Measurements from ENCODE around the gene OR10D3. TPM values are rescaled to one million over a fixed set of nuclear protein-coding genes. Genes with fewer than 3 reads are reported as not detected.

Gene OR10D3
- total and polyA plus RNA-seq, 4 donors, result not detected

- WGBS, result 52% methylated on average over 3 of the region's 3 CpGs
- TF ChIP-seq YY1 (IDR thresholded peaks at IDR 0.05), result no peak
- TF ChIP-seq ZBTB33 (IDR thresholded peaks at IDR 0.05), result no peak
- TF ChIP-seq, protein P1, sequence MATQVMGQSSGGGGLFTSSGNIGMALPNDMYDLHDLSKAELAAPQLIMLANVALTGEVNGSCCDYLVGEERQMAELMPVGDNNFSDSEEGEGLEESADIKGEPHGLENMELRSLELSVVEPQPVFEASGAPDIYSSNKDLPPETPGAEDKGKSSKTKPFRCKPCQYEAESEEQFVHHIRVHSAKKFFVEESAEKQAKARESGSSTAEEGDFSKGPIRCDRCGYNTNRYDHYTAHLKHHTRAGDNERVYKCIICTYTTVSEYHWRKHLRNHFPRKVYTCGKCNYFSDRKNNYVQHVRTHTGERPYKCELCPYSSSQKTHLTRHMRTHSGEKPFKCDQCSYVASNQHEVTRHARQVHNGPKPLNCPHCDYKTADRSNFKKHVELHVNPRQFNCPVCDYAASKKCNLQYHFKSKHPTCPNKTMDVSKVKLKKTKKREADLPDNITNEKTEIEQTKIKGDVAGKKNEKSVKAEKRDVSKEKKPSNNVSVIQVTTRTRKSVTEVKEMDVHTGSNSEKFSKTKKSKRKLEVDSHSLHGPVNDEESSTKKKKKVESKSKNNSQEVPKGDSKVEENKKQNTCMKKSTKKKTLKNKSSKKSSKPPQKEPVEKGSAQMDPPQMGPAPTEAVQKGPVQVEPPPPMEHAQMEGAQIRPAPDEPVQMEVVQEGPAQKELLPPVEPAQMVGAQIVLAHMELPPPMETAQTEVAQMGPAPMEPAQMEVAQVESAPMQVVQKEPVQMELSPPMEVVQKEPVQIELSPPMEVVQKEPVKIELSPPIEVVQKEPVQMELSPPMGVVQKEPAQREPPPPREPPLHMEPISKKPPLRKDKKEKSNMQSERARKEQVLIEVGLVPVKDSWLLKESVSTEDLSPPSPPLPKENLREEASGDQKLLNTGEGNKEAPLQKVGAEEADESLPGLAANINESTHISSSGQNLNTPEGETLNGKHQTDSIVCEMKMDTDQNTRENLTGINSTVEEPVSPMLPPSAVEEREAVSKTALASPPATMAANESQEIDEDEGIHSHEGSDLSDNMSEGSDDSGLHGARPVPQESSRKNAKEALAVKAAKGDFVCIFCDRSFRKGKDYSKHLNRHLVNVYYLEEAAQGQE (IDR thresholded peaks at IDR 0.05), result no peak
- no peak for TF ChIP-seq SP1 (IDR thresholded peaks at IDR 0.05)
- TF ChIP-seq TAF1 (conservative IDR thresholded peaks at IDR 0.05), result no peak
- TF ChIP-seq ATF3 (IDR thresholded peaks at IDR 0.05), result no peak
- TF ChIP-seq GABPA (IDR thresholded peaks at IDR 0.05 in 1 of 2, conservative IDR thresholded peaks at IDR 0.05 in 1 of 2), result no peak
- TF ChIP-seq RXRA (IDR thresholded peaks at IDR 0.05), result no peak
- no peak for TF ChIP-seq FOXA1 (IDR thresholded peaks at IDR 0.05)
- no peak for TF ChIP-seq HNF4A (conservative IDR thresholded peaks at IDR 0.05)
- no peak for TF ChIP-seq HNF4G (IDR thresholded peaks at IDR 0.05)
- TF ChIP-seq JUND (IDR thresholded peaks at IDR 0.05), result no peak
- DNase-seq (ENCODE audit: low spot score), result no peak
- Histone ChIP-seq H3K4me3 (ENCODE audit: low read depth in 1 of 3, low read length in 3 of 3) (no peak overlapping the region), H3K9ac (ENCODE audit: low read depth in 1 of 2, low read length in 2 of 2) (no peak overlapping the region), H3K27me3 (ENCODE audit: control insufficient read depth in 4 of 4, insufficient read depth in 4 of 4, low read length in 3 of 4) (peaks cover 0 to 2% (median 0%) of the 10 kb centered on the region in 4 donors), H3K36me3 (ENCODE audit: control insufficient read depth in 4 of 4, insufficient read depth in 3 of 4, low read depth in 1 of 4, low read length in 3 of 4) (no peaks in the 10 kb centered on the region), H3K4me1 (ENCODE audit: control insufficient read depth in 4 of 4, insufficient read depth in 4 of 4, low read length in 3 of 4) (no peaks in the 10 kb centered on the region), H3K9me3 (ENCODE audit: control insufficient read depth in 4 of 4, low read length in 3 of 4) (no peaks in the 10 kb centered on the region), H3K27ac (ENCODE audit: low read depth in 1 of 2, low read length in 2 of 2) (no peak overlapping the region)
Measured at GRCh38 chr11:124202951-124203350, 19.8 kb downstream of the OR10D3 start.

- no peaks in the 10 kb centered on the region for H3K4me1 ChIP-seq (ENCODE audit: control insufficient read depth in 4 of 4, insufficient read depth in 4 of 4, low read length in 3 of 4)
- H3K27me3 ChIP-seq (ENCODE audit: control insufficient read depth in 4 of 4, insufficient read depth in 4 of 4, low read length in 3 of 4), result peaks cover 0 to 2% (median 0%) of the 10 kb centered on the region in 4 donors
- no peaks in the 10 kb centered on the region for H3K36me3 ChIP-seq (ENCODE audit: control insufficient read depth in 4 of 4, insufficient read depth in 3 of 4, low read depth in 1 of 4, low read length in 3 of 4)
- no peak overlapping the region for H3K4me3 ChIP-seq (ENCODE audit: low read depth in 1 of 3, low read length in 3 of 3)
- WGBS, result 82% methylated on average over 5 of the region's 5 CpGs
- no peaks in the 10 kb centered on the region for H3K9me3 ChIP-seq (ENCODE audit: control insufficient read depth in 4 of 4, low read length in 3 of 4)
- no peak overlapping the region for H3K27ac ChIP-seq (ENCODE audit: low read depth in 1 of 2, low read length in 2 of 2)
- DNase-seq (ENCODE audit: low spot score), result no peak
- no peak overlapping the region for H3K9ac ChIP-seq (ENCODE audit: low read depth in 1 of 2, low read length in 2 of 2)
- no peak for TF ChIP-seq HNF4G (IDR thresholded peaks at IDR 0.05)
- no peak for TF ChIP-seq HNF4A (conservative IDR thresholded peaks at IDR 0.05)
- TF ChIP-seq RAD21 (IDR thresholded peaks at IDR 0.05), result no peak
- TF ChIP-seq TAF1 (conservative IDR thresholded peaks at IDR 0.05), result no peak
- TF ChIP-seq GABPA (IDR thresholded peaks at IDR 0.05 in 1 of 2, conservative IDR thresholded peaks at IDR 0.05 in 1 of 2), result no peak
- TF ChIP-seq NR2F2 (IDR thresholded peaks at IDR 0.05), result no peak
- no peak for TF ChIP-seq FOXA2 (IDR thresholded peaks at IDR 0.05)
- TF ChIP-seq CTCF (IDR thresholded peaks at IDR 0.05; ENCODE audit: low read depth, low read length, missing input control), result no peak
- TF ChIP-seq SP1 (IDR thresholded peaks at IDR 0.05), result no peak
- TF ChIP-seq FOXA1 (IDR thresholded peaks at IDR 0.05), result no peak
- TF ChIP-seq, protein P1 (IDR thresholded peaks at IDR 0.05), result no peak
- TF ChIP-seq ATF3 (IDR thresholded peaks at IDR 0.05), result no peak
- TF ChIP-seq ZBTB33 (IDR thresholded peaks at IDR 0.05), result no peak
- no peak for TF ChIP-seq JUND (IDR thresholded peaks at IDR 0.05)
- no peak for TF ChIP-seq YY1 (IDR thresholded peaks at IDR 0.05)
- no peak for TF ChIP-seq EGR1 (IDR thresholded peaks at IDR 0.05; ENCODE audit: low read depth in 2 of 2)
- TF ChIP-seq, protein P2, sequence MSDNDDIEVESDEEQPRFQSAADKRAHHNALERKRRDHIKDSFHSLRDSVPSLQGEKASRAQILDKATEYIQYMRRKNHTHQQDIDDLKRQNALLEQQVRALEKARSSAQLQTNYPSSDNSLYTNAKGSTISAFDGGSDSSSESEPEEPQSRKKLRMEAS (IDR thresholded peaks at IDR 0.05), result no peak
Measured at GRCh38 chr11:124204008-124204407, 20.9 kb downstream of the OR10D3 start.

Data from liver (tissue), 9 donors.